Measurements from ENCODE around the gene KCNK7.

The KCNK7 gene

GRCh38 chr11:65585396-65586246 lies 10.0 kb downstream of the KCNK7 start:
- no peak for DNase-seq

DNA sequence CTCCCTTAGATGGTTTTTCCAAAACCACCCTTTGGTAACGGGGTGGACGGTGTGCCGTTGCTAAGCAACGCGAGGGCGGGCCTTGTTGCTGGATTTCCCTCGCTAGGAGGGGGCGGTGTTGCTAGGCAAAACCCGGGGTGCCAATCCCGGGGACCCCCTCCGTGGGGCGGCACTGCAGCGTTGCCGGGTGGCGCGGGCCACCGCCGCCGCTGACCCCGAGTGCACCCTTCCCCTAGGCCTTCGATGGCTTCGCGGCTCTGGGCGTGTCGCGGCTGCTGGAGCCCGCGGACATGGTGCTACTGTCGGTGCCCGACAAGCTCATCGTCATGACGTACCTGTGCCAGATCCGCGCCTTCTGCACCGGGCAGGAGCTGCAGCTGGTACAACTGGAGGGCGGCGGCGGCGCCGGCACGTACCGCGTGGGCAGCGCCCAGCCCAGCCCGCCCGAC lies 10.9 kb downstream of the KCNK7 start:
- DNase-seq: no peak

GRCh38 chr11:65584106-65584505 lies 11.5 kb downstream of the KCNK7 start:
- no peak for DNase-seq

- DNase-seq: no peak
Measured at GRCh38 chr11:65583589-65583988, 12.0 kb downstream of the KCNK7 start.

- DNase-seq: no peak
Measured at GRCh38 chr11:65581928-65582327, 13.7 kb downstream of the KCNK7 start.

GRCh38 chr11:65580756-65581155 lies 14.8 kb downstream of the KCNK7 start:
- DNase-seq: no peak

GRCh38 chr11:65580031-65580692 lies 15.4 kb downstream of the KCNK7 start:
- DNase-seq: no peak

DNA sequence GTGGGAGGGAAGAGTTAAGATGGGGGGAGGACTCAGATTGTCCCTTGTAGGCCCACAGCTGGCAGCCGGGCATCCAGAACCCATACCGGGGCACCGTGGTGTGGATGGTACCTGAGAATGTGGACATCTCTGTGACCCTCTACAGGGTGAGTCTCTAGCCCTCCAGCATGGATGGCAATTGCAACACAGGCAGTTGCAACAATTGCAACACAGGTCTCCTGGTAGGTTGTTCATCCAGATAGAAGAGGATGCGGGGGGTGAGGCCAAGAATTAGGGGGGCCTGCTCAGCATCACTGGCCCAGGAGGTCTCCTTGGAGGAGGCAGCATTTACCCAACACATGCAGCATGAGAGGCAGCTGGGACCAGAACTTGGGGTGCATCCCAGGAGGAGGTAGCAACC lies 16.3 kb downstream of the KCNK7 start:
- DNase-seq: no peak

DNA sequence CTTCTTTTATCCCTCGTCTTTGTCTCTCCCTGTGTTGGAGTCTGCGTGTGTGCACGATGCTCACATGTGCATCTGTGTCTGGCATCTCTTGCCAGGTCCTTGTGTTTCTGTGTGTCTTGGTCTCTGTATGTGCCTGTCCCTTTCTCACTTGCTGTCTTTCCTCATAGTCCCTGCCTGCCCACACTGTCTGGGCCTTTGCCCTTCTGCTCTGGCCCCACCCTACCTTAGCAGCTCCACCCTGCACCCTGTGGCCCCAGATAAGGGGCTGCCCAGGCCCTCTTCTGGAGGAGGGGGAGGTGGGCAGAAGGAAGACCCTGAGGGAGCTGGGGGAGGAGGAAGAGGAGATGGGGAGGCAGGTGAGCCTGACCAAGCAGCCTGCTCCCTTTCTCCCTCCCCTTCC lies 16.9 kb downstream of the KCNK7 start:
- no peak for DNase-seq

DNA sequence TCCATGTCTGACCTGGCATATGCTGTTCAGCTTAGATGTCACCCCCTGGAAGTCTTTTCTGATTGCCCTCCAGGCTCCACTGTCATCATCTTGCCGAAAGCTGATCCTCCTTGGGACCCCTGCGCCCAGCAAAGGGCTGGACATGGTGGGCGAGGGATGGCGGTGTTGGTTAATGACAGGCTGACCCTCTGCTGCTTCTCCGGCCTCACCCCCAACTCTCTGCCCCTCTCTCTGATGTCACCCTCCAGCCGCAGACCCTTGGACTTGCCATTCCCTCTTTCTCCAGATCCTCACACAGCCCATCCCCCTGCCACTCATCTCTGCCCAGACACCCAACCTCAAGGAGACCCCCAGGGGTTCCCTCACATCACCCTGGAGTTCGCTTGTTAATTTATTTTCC lies 17.5 kb downstream of the KCNK7 start:
- no peak for DNase-seq

GRCh38 chr11:65577756-65578109 lies 17.9 kb downstream of the KCNK7 start:
- no peak for DNase-seq

DNA sequence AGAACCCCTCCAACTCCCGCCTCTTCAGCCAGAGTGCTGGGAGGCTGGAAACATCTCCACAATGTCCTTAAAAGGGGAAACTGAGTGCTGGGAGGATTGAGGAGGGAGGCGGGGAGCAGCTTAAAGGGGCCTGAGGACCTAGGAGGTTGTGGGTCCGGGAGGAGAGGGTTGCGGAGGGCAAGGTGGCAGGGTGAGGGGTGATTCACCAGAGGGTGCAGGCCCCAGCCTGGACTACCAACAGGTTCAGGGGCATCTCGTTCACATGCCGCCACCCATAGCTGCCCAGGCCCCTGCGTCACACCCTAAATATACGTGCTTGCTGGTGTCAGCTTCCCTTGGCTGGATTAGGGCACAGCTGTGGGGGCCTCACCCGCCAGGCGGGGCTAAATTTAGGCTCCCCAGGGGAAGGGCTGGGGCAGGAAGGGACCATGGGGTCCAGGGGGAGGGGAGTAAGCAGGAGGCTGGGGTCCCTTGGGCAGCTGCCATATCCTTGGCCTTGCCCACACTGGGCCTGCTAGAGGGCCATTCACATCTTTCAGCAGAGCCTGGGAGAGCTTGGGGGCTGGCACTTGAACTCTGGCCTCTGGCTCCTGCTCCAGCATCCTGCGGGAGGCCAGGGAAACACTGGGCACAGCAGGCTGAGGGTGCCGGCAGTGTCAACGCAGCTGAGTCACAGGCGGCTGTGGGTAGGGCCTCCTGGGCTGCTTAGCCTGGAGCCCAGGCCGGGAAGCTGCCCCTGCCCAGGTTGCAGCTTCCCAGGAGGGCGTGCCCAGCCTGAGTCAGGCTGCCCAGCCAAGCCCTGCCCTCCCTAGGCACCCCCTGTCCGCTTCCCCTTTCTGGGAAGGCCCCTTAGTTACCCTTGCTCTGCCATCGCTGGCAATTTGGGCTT lies 18.5 kb downstream of the KCNK7 start:
- DNase-seq: no peak

- no peak for DNase-seq
Measured at GRCh38 chr11:65576232-65576866, 19.3 kb downstream of the KCNK7 start.

DNA sequence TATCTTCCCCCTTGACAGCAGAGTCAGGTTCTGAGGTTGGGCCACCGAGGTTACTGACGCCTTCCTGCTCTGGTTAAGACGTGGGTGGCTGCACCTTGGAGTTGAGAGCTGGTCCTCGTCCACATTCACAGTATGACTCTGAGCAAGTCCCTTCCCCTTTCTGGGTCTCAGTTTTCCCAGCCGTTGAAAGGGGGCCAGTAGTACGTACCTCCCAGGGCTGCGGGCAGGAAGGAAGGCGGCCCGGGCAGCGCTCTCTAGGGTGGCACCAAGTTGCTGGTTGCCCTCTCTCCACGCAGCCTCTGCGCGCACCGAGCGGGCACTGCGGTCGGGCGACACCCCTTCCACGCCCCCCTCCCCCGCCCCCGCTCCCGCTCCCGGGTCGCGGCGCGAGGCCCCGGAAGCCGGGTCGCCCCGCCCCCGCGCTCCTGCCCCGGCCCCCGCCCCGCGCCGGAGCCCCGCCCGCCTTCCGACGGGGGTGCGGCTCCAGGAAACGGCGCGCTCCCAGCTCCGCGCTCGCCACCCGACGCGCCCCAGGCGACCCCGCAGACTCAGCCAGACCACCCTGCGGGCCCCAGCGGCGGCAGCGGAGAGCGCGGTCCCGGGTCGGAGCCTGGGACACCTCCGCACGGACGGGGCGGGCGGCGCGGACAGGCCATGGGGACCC lies 19.9 kb downstream of the KCNK7 start, which contains the start of gene EHBP1L1:
EHBP1L1 (plus strand) TSS at position 486 of the 664 bp plus-strand sequence. CDS start 250 bp downstream, outside the sequence.
- no peak for DNase-seq

DNA sequence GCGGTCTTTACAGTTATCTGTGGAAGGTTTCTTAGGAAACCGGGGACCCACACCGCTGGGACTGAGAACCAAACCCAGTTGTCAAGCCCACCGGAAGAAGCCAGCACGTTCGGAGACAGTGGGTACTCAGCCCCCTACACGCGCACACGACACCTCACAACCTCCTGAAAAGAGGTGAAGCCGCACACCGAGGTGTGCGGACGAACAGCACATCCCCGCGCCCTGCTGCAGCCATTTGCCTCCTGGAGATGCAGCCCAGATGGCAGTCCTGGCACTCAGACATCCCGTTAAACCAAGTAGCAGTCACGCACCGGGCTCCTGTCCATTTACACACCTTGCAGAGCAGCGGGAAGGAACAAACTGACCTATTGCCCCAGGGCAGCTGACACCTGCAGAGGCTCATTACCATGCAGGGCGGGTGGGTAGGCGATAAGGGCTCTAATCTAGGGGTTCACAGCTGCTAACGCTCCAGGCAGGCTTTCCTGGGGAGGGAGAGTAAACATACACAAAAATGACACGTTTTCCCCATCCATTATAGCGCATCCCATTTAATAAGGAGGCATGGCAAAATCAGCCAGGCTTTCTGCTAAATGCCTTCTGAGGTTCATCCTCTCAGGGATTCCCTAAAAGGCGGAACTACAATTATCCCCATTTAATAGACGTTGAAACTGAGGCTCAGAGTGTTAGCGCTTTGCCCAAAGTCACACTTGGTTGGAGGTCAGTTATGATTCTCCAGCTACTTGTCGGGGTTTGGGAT lies 20.6 kb downstream of the KCNK7 start:
- no peak for DNase-seq

GRCh38 chr11:65574109-65574810 lies 21.3 kb downstream of the KCNK7 start:
- peak; percentile 75 for DNase-seq

- no peak for DNase-seq
Measured at GRCh38 chr11:65573391-65574079, 22.1 kb downstream of the KCNK7 start.

DNA sequence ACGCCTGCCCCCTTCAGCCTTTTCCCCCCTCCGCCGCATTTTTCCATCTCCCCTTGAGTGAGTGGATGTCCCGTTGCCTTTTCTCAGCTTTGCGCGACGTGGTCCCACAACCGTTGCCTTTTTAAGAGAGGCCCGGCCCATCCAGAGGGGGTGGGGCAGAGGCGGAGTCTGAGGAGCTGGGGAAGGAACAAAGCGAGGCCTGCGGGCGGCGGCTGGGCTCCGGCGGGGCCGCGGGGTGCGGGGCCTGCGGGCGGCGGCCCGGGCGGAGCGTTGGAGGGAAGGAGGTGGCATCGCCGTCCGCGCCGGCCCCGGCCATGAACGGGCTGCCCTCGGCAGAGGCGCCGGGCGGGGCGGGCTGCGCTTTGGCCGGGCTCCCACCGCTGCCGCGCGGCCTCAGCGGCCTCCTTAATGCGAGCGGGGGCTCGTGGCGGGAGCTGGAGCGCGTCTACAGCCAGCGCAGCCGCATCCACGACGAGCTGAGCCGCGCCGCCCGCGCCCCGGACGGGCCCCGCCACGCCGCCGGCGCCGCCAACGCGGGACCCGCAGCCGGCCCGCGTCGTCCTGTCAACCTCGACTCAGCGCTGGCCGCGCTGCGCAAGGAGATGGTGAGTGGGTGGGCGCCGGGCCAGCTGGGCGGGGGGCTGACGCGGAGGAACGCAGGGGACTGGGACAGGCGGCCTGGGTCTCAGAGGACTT lies 23.1 kb downstream of the KCNK7 start, which contains the start of gene FAM89B:
FAM89B (plus strand) TSS at position 183 of the 696 bp plus-strand sequence; CDS start at position 315, 132 bp downstream.
- no peak for DNase-seq

DNA sequence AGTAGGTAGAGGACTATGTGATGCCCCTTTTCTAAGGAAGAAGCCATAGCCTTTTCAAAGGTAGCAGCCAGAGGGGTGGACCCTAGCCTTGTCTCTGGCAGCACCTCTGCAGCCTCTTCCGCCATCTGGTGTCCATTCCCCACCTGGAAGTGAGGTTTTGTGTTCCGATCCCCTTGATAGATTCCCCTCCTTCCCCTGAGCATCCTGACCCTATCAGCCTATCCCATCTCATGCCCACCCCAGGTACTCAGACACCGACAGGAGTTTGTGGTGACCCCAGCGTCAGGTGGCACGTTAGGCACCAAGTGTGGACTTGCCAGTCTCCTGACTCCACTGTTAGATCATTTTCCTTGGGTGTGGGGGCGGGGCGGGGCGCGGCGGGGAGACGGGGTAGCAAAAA lies 23.7 kb downstream of the KCNK7 start:
- no peak for DNase-seq

All from GOT3 (cell line).